H1 (cell line): ENCODE results near the gene CD3D. TPM values are rescaled to one million over a fixed set of nuclear protein-coding genes. Genes with fewer than 3 reads are reported as not detected.

Source experiments
- CTCF ChIA-PET: fragments of 300-600 bp; sonication (Branson Sonifier 250); formaldehyde crosslinking; loops from one replicate; lab custom pipeline; 2021; ENCODE audit not compliant: partially characterized antibody; lab: Charles Lee
- POLR2A ChIA-PET: fragments of 300-600 bp; sonication (Branson Sonifier 250); formaldehyde crosslinking; loops from one replicate; lab custom pipeline; 2021; ENCODE audit warnings: inconsistent platforms; ENCODE audit not compliant: partially characterized antibody; lab: Charles Lee
- DNase-seq, 2 experiments: peaks; one replicate each; pipeline versions ENCODE4 v3.0.0 to v3.0.0-alpha.2; 2010 to 2022; ENCODE audit warnings: low spot score in 2 of 2, low read depth in 1 of 2, mixed read lengths in 1 of 2
- FAIRE-seq: peaks from 2 replicates; lab custom pipeline; 2011; peaks lifted over from hg19 to GRCh38; lab: Jason Lieb, UNC
- H2AFZ ChIP-seq: 2 replicates; pipeline ENCODE4 v1.8.1; 2012; ENCODE audit warnings: low read length, inconsistent platforms
- H2AK5ac ChIP-seq: 2 replicates; pipeline ENCODE4 v1.6.1; 2013; ENCODE audit warnings: low read depth, low read length
- H2BK120ac ChIP-seq: replicated peaks from 2 replicates; pipeline ENCODE3; 2013; ENCODE audit warnings: low read depth, low read length, inconsistent platforms
- H2BK12ac ChIP-seq: 2 replicates; pipeline ENCODE4 v1.6.1; 2013; ENCODE audit warnings: low read depth, low read length
- H2BK15ac ChIP-seq: 2 replicates; pipeline ENCODE4 v1.6.1; 2013; ENCODE audit warnings: low read length
- H2BK20ac ChIP-seq: 2 replicates; pipeline ENCODE4 v1.6.1; 2013; ENCODE audit warnings: low read length
- H2BK5ac ChIP-seq: 2 replicates; pipeline ENCODE4 v1.6.1; 2013; ENCODE audit warnings: low read depth, low read length
- H3K14ac ChIP-seq: 2 replicates; pipeline ENCODE4 v1.6.1; 2013; ENCODE audit warnings: inconsistent platforms; ENCODE audit not compliant: insufficient read length
- H3K18ac ChIP-seq: 2 replicates; pipeline ENCODE4 v1.6.1; 2013; ENCODE audit warnings: low read length; ENCODE audit errors: extremely low read depth
- H3K23ac ChIP-seq: 2 replicates; pipeline ENCODE4 v1.6.1; 2013; ENCODE audit warnings: inconsistent platforms; ENCODE audit not compliant: insufficient read length
- H3K23me2 ChIP-seq: 2 replicates; pipeline ENCODE4 v1.6.1; 2013; ENCODE audit warnings: low read depth, low read length
- H3K27ac ChIP-seq: 2 replicates; pipeline ENCODE4 v1.6.1; 2011; ENCODE audit warnings: low read depth, low read length, inconsistent platforms
- H3K27me3 ChIP-seq, 4 experiments: replicated peaks in 1 of 4; 1 replicate in 1 of 4; 2 replicates in 3 of 4; pipeline versions ENCODE4 v1.6.1 to v1.8.1; 2011 to 2013; ENCODE audit warnings: low read length in 3 of 4, mild to moderate bottlenecking in 3 of 4, inconsistent platforms in 2 of 4, mixed read lengths in 2 of 4, moderate library complexity in 1 of 4; ENCODE audit not compliant: control insufficient read depth in 3 of 4, insufficient read depth in 3 of 4; ENCODE audit errors: extremely low read depth in 1 of 4
- H3K36me3 ChIP-seq, 4 experiments: 2 replicates each; pipeline versions ENCODE4 v1.6.1 to v1.8.1; 2011 to 2013; ENCODE audit warnings: mild to moderate bottlenecking in 4 of 4, low read length in 3 of 4, moderate library complexity in 2 of 4, control low read depth in 1 of 4, inconsistent platforms in 1 of 4; ENCODE audit not compliant: insufficient read depth in 4 of 4, control insufficient read depth in 2 of 4
- H3K4ac ChIP-seq: replicated peaks from 2 replicates; pipeline ENCODE3; 2013; ENCODE audit warnings: low read length, low read depth, mixed read lengths, inconsistent platforms; ENCODE audit not compliant: insufficient read length
- H3K4me1 ChIP-seq, 4 experiments: replicated peaks in 1 of 4; 1 replicate in 1 of 4; 2 replicates in 3 of 4; pipeline versions ENCODE4 v1.6.1 to v1.8.1; 2011 to 2013; ENCODE audit warnings: low read length in 3 of 4, inconsistent platforms in 2 of 4, mixed read lengths in 1 of 4; ENCODE audit not compliant: insufficient read depth in 4 of 4, control insufficient read depth in 3 of 4
- H3K4me2 ChIP-seq, 2 experiments: 2 replicates each; pipeline versions ENCODE4 v1.6.1 to v1.8.1; 2011 to 2013; ENCODE audit warnings: low read depth in 2 of 2, low read length in 2 of 2, control low read depth in 1 of 2, inconsistent platforms in 1 of 2, mild to moderate bottlenecking in 1 of 2; ENCODE audit not compliant: insufficient read depth in 1 of 2
- H3K4me3 ChIP-seq, 4 experiments: fragments of 200-600, 300-600 bp in 1 of 4; sonication (generic), shearing (Covaris generic), sonication (Bioruptor Twin) in 1 of 4; 2 replicates each; pipeline versions ENCODE4 v1.5.1 to v1.8.1; 2011 to 2016; ENCODE audit warnings: low read length in 4 of 4, low read depth in 3 of 4, control low read depth in 2 of 4, inconsistent platforms in 2 of 4, mild to moderate bottlenecking in 2 of 4, mixed read lengths in 1 of 4, moderate library complexity in 1 of 4; ENCODE audit not compliant: insufficient read depth in 2 of 4; ENCODE audit errors: extremely low read depth in 1 of 4
- H3K56ac ChIP-seq: replicated peaks from 2 replicates; pipeline ENCODE3; 2013; ENCODE audit warnings: low read depth, mild to moderate bottlenecking, mixed read lengths, low read length, inconsistent platforms; ENCODE audit not compliant: insufficient read length
- H3K79me1 ChIP-seq: 2 replicates; pipeline ENCODE4 v1.6.1; 2013; ENCODE audit warnings: low read depth, low read length, control low read depth
- H3K79me2 ChIP-seq, 2 experiments: 2 replicates each; pipeline versions ENCODE4 v1.6.1 to v1.8.1; 2012 to 2013; ENCODE audit warnings: low read length in 2 of 2, mild to moderate bottlenecking in 2 of 2, inconsistent platforms in 1 of 2; ENCODE audit not compliant: insufficient read depth in 2 of 2, control insufficient read depth in 1 of 2
- H3K9ac ChIP-seq, 4 experiments: replicated peaks in 1 of 4; 1 replicate in 1 of 4; 2 replicates in 3 of 4; pipeline versions ENCODE4 v1.6.1 to v1.8.1; 2011 to 2013; ENCODE audit warnings: low read depth in 3 of 4, low read length in 3 of 4, control low read depth in 2 of 4, mild to moderate bottlenecking in 2 of 4, moderate library complexity in 2 of 4, inconsistent platforms in 1 of 4; ENCODE audit errors: extremely low read depth in 1 of 4
- H3K9me3 ChIP-seq, 2 experiments: 2 replicates each; pipeline versions ENCODE4 v1.6.1 to v1.8.1; 2012 to 2013; ENCODE audit warnings: mild to moderate bottlenecking in 2 of 2, moderate library complexity in 2 of 2, control low read depth in 1 of 2, inconsistent platforms in 1 of 2, low read depth in 1 of 2, low read length in 1 of 2, mixed read lengths in 1 of 2; ENCODE audit not compliant: insufficient read depth in 2 of 2
- H4K20me1 ChIP-seq, 2 experiments: replicated peaks in 1 of 2; 2 replicates each; pipeline versions ENCODE3 to v1.8.1; 2011 to 2013; ENCODE audit warnings: inconsistent platforms in 2 of 2, low read length in 2 of 2, mild to moderate bottlenecking in 1 of 2; ENCODE audit not compliant: insufficient read depth in 2 of 2, control insufficient read depth in 1 of 2
- H4K5ac ChIP-seq: 2 replicates; pipeline ENCODE4 v1.6.1; 2013; ENCODE audit warnings: low read length, low read depth, mixed read lengths, inconsistent platforms; ENCODE audit not compliant: insufficient read length
- H4K8ac ChIP-seq: 2 replicates; pipeline ENCODE4 v1.8.0; 2013; ENCODE audit warnings: mild to moderate bottlenecking, moderate library complexity, low read length, inconsistent platforms; ENCODE audit not compliant: insufficient read depth; ENCODE audit errors: extremely low read depth
- H4K91ac ChIP-seq: replicated peaks from 2 replicates; pipeline ENCODE3; 2013; ENCODE audit warnings: low read length, mixed read lengths, inconsistent platforms; ENCODE audit not compliant: insufficient read length
- BACH1 ChIP-seq: IDR thresholded peaks from 2 replicates; pipeline ENCODE4 v1.6.1; 2012; ENCODE audit warnings: low read length, improper control_type of control experiment
- MAFK ChIP-seq: IDR thresholded peaks from 2 replicates; pipeline ENCODE4 v1.6.1; 2012; ENCODE audit warnings: low read depth, mild to moderate bottlenecking, improper control_type of control experiment, low read length
- SP2 ChIP-seq: IDR thresholded peaks from 2 replicates; pipeline ENCODE4 v1.6.1; 2012; ENCODE audit warnings: mild to moderate bottlenecking, low read length, inconsistent platforms
- SRF ChIP-seq: IDR thresholded peaks from 2 replicates; pipeline ENCODE4 v1.6.1; 2011; ENCODE audit warnings: mild to moderate bottlenecking, low read depth, low read length, moderate library complexity
- TCF12 ChIP-seq: IDR thresholded peaks from 2 replicates; pipeline ENCODE4 v1.6.1; 2011; ENCODE audit warnings: low read depth, mild to moderate bottlenecking, low read length
- WGBS, 2 experiments: shearing (Covaris generic) in 1 of 2; methylation state at CpG; one replicate each; pipeline versions ENCODE4 v1.1.6 to v1.1.7; 2013 to 2015; ENCODE audit warnings: low lambda C conversion rate in 2 of 2, mixed read lengths in 2 of 2, inconsistent platforms in 1 of 2, low coverage in 1 of 2, missing lambda C conversion rate in 1 of 2; ENCODE audit not compliant: insufficient replicate concordance in 2 of 2, insufficient coverage in 1 of 2, insufficient read length in 1 of 2; ENCODE audit errors: extremely low coverage in 1 of 2, missing lambda C conversion rate in 1 of 2; 5-methylcytosine and 5-hydroxymethylcytosine counted together
- polyA plus RNA-seq, 7 experiments: library from polyadenylated mRNA; depleted of rRNA in 3 of 7; stranded (reverse) in 5 of 7; unstranded in 2 of 7; fragments of >200 nt in 5 of 7; fragments of 200-250 nt in 2 of 7; gene quantifications; 1 replicate in 5 of 7; 2 replicates in 1 of 7; 4 replicates in 1 of 7; pipeline versions ENCODE4 v1.2.1 to v1.2.3, GENCODE V29; 2011 to 2013; ENCODE audit warnings: missing spikeins in 2 of 7, mixed read lengths in 2 of 7
- total RNA-seq: library from RNA; stranded (reverse); fragmentation: NEBNext Ultra II Directional; extraction: Animal tissue kit (Norgen Biotek cat#: 25700); gene quantifications from 2 replicates; pipeline ENCODE4 v1.2.1, GENCODE V29; 2021

Gene CD3D
- total and polyA plus RNA-seq, 2 of the 8 experiments (the other 6 are each of a cell fraction or from before 2014, with no cell fraction given): not detected

- H4K91ac ChIP-seq: no peak overlapping the region
- H4K8ac ChIP-seq: no peak overlapping the region
- FAIRE-seq (no peak), DNase-seq (no peak)
- no peak overlapping the region for H2BK20ac ChIP-seq
- peaks cover 0 to 28% of the 10 kb centered on the region in 2 experiments; a peak in 3 of 4 replicates for H3K79me2 ChIP-seq
- WGBS, 2 experiments: 89% methylated on average over 3 of the region's 3 CpGs; no CpG with 5 or more reads in 1 of the 2 experiments
- H3K14ac ChIP-seq: no peak overlapping the region
- H2AFZ ChIP-seq: no peak overlapping the region
- H3K23me2 ChIP-seq: peaks cover under 1% of the 10 kb centered on the region
- H2BK5ac ChIP-seq: no peak overlapping the region
- no peak overlapping the region for H3K18ac ChIP-seq
- no peak overlapping the region for H2AK5ac ChIP-seq
- no peak overlapping the region for H3K9ac ChIP-seq
- H3K27me3 ChIP-seq: no peaks in the 10 kb centered on the region; a peak in 1 of 7 replicates
- H2BK12ac ChIP-seq: no peak overlapping the region
- ChIA-PET CTCF (interaction anchor here (0.8 to 1.6 kb wide), 3 partner anchors 21 to 123 kb away, joined by 3 to 4 read pairs (median 3); no protein-coding TSS in a partner anchor), POLR2A (interaction anchor here (0.6 to 3.1 kb wide), 2 partner anchors 9 to 166 kb away, joined by 4 to 12 read pairs; no protein-coding TSS in a partner anchor)
- no peak overlapping the region for H3K23ac ChIP-seq
- TF ChIP-seq SP2 (no peak), MAFK (no peak), TCF12 (no peak), BACH1 (no peak), SRF (no peak)
- H4K5ac ChIP-seq: no peak overlapping the region
- H3K4me1 ChIP-seq: peaks cover 0 to 2% (median 0%) of the 10 kb centered on the region in 4 experiments; a peak in 1 of 7 replicates
- H3K9me3 ChIP-seq: no peaks in the 10 kb centered on the region
- peaks cover 2% of the 10 kb centered on the region; the same call in 1 of the 2 replicates for H3K79me1 ChIP-seq
- H3K36me3 ChIP-seq: peaks cover 0 to 20% (median 17%) of the 10 kb centered on the region in 4 experiments; a peak in 7 of 8 replicates
- H2BK15ac ChIP-seq: no peak overlapping the region
- H3K27ac ChIP-seq: no peak overlapping the region
- H4K20me1 ChIP-seq: peaks cover 0 to 3% of the 10 kb centered on the region in 2 experiments
- H3K4me3 ChIP-seq: no peak overlapping the region
- H3K4ac ChIP-seq: no peak overlapping the region
- no peak overlapping the region for H3K4me2 ChIP-seq
- H3K56ac ChIP-seq: no peak overlapping the region
- H2BK120ac ChIP-seq: no peak overlapping the region
These were observed 22.6 kb upstream of the CD3D start for GRCh38 chr11:118364956-118365615.
